SHP77 treated with DMSO at 0.1 percent for 48 hours (cell line): ENCODE measurements around the gene GPR34.

Experiments used
- DNase-seq: peaks from one replicate; lab custom pipeline; 2025; lab: John Stamatoyannopoulos, UW

GPR34 gene

GRCh38 chrX:41734530-41734929 is 45.8 kb downstream of the GPR34 start:
- DNase-seq, result no peak

- no peak for DNase-seq
These were observed 48.3 kb downstream of the GPR34 start for GRCh38 chrX:41737065-41737464.

- no peak for DNase-seq
These were observed 51.1 kb downstream of the GPR34 start for GRCh38 chrX:41739871-41740270.
